Uterus (tissue), 2 donors: ENCODE results near the gene ADCY5.

Experiments used
- CTCF ChIP-seq, 4 experiments: fragments of 200-600 bp in 2 of 4; fragments of 450-650 bp in 2 of 4; sonication (generic) in 2 of 4; IDR thresholded peaks; one replicate each; pipeline ENCODE4 v1.5.1; 2016 to 2019; ENCODE audit warnings: antibody characterized with exemption in 4 of 4, mild to moderate bottlenecking in 2 of 4, moderate library complexity in 1 of 4
- POLR2A ChIP-seq, 2 donors: fragments of 450-650 bp; IDR thresholded peaks; one replicate each; pipeline ENCODE4 v1.6.1; 2016; ENCODE audit warnings: antibody characterized with exemption in 2 of 2, mild to moderate bottlenecking in 1 of 2, moderate library complexity in 1 of 2

- TF ChIP-seq CTCF (IDR thresholded peaks at IDR 0.05) (no peak), POLR2A (IDR thresholded peaks at IDR 0.05) (no peak)
Observed at GRCh38 chr3:123236902-123237301, 212.0 kb downstream of the ADCY5 start.
